Measurements from ENCODE around the gene PCDHA11.
"Not testable (repeated sequence)": the region's sequence is repeated elsewhere in the genome, so short reads cannot be mapped to it uniquely, and the experiment has no call there.

The PCDHA11 gene

DNA sequence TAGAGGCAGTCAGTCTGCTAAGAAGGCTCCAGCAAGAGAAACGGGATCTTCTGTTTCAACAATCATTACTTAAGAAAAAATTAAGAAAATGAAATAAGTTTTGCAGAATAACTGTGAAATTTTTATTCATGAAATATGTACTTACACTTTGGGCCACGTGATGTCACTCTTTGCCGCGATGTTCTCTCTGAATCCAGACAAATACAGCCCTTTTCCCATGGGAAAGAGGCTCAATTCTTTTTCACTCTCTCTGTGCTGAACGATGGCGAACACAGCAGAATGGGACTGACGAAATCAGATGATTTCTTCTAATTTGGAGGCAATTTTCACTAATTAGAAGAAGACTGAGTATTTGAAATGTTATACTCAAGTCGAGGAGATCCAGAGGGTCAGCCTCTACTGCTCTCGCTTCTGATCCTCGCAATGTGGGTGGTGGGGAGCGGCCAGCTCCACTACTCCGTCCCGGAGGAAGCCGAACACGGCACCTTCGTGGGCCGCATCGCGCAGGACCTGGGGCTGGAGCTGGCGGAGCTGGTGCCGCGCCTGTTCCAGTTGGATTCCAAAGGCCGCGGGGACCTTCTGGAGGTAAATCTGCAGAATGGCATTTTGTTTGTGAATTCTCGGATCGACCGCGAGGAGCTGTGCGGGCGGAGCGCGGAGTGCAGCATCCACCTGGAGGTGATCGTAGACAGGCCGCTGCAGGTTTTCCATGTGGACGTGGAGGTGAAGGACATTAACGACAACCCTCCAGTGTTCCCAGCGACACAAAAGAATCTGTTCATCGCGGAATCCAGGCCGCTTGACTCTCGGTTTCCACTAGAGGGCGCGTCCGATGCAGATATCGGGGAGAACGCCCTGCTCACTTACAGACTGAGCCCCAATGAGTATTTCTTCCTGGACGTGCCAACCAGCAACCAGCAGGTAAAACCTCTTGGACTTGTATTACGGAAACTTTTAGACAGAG is 20.3 kb upstream of the PCDHA11 start, which contains the start of gene PCDHA9:
Gene PCDHA9, plus strand, starts transcription at position 244 of the 964 bp plus-strand sequence. Its CDS starts 114 bp downstream, at position 358.
- not testable (repeated sequence) for DNase-seq, ATAC-seq

DNA sequence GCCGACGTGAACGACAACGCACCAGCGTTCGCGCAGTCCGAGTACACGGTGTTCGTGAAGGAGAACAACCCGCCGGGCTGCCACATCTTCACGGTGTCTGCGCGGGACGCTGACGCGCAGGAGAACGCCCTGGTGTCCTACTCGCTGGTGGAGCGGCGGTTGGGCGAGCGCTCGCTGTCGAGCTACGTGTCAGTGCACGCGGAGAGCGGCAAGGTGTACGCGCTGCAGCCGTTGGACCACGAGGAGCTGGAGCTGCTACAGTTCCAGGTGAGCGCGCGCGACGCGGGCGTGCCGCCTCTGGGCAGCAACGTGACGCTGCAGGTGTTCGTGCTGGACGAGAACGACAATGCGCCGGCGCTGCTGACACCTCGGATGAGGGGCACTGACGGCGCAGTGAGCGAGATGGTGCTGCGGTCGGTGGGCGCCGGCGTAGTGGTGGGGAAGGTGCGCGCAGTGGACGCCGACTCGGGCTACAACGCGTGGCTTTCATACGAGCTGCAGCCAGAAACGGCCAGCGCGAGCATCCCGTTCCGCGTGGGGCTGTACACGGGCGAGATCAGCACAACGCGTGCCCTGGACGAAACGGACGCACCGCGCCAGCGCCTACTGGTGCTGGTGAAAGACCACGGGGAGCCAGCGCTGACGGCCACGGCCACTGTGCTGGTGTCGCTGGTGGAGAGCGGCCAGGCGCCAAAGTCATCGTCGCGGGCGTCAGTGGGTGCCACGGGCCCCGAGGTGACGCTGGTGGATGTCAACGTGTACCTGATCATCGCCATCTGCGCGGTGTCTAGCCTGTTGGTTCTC is 18.7 kb upstream of the PCDHA11 start:
- not testable (repeated sequence) for ATAC-seq, DNase-seq

DNA sequence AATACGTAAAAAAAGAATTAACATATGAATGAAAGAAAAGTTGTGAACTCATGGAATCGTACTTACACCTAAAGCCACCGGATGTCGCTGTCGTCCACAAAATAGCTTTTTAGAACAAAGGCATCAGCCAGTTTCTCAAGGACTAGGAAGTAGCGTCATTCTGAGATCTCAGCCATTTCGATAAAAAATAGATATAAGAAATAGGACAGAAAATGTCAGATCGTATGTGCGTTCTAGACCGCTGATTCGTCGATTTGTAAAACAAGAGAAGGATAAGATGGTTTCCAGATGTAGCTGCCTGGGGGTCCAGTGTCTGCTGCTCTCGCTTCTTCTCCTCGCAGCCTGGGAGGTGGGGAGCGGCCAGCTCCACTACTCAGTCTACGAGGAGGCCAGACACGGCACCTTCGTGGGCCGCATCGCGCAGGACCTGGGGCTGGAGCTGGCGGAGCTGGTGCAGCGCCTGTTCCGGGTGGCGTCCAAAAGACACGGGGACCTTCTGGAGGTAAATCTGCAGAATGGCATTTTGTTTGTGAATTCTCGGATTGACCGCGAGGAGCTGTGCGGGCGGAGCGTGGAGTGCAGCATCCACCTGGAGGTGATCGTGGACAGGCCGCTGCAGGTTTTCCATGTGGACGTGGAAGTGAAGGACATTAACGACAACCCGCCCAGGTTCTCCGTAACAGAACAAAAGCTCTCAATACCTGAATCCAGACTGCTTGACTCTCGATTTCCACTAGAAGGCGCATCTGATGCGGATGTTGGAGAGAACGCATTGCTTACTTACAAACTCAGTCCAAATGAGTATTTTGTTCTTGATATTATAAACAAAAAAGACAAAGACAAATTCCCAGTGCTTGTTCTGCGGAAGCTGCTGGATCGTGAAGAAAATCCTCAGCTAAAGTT is 12.7 kb upstream of the PCDHA11 start, which contains the start of gene PCDHA10:
Gene PCDHA10, plus strand, starts transcription at position 126 of the 903 bp plus-strand sequence. Its CDS starts 152 bp downstream, at position 278.
- ATAC-seq, result no peak
- DNase-seq, result no peak

DNA sequence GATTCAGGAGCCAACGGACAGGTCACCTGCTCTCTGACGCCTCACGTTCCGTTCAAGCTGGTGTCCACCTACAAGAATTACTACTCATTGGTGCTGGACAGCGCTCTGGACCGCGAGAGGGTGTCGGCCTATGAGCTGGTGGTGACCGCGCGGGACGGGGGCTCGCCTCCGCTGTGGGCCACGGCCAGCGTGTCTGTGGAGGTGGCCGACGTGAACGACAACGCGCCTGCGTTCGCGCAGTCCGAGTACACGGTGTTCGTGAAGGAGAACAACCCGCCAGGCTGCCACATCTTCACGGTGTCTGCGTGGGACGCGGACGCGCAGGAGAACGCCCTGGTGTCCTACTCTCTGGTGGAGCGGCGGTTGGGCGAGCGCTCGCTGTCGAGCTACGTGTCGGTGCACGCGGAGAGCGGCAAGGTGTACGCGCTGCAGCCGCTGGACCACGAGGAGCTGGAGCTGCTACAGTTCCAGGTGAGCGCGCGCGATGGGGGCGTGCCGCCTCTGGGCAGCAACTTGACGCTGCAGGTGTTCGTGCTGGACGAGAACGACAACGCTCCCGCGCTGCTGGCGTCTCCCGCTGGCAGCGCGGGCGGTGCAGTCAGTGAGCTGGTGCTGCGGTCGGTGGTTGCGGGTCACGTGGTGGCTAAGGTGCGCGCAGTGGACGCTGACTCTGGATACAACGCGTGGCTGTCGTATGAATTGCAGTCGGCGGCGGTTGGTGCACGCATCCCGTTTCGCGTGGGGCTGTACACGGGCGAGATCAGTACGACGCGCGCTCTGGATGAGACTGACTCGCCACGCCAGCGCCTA is 11.4 kb upstream of the PCDHA11 start:
- ATAC-seq (no peak), DNase-seq (no peak)

DNA sequence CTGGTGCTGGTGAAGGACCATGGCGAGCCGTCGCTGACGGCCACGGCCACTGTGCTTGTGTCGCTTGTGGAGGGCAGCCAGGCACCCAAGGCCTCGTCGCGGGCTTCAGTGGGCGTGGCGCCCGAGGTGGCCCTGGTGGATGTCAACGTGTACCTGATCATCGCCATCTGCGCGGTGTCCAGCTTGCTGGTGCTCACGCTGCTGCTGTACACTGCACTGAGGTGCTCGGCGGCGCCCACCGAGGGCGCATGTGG is 10.8 kb upstream of the PCDHA11 start:
- no peak for DNase-seq

DNA sequence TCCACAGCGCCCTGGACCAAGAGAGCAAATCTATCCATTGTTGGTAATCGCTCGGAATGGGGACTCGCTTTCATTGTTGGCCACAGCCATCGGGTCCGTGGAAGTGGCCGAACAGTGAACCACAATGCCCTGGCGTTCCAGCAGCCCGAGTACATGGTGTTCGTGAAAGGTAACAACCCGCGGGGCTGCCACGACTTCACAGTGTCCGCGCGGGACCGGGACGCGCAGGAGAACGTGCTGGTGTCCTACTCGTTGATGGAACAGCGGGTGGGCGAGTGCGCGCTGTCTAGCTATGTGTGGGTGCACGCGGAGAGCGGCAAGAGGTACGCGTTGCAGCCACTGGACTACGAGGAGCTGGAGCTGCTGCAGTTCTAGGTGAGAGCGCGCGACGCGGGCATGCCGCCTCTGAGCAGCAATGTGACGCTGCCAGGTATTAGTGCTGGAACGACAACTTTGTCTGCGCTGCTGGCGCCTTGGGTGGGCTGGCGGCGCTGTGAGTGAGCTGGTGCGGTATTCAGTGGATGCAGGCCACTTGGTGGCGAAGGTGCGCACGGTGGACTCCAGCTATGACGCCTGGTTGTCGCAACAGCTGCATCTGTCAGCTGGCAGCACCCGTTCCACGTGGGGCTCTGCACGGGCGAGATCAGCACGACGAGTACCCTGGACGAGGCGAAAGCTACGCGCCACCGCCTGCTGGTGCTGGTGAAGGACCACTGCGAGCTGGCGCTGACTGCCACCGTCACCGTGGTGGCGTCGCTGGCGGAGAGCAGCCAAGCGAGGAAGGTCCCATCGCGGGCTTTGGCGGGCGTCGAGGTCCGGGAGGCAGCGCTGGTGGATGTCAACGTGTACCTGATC is 6.1 kb upstream of the PCDHA11 start:
- ATAC-seq, result no peak
- no peak for DNase-seq

More for the DNA sequence above, 10.8 kb upstream of the PCDHA11 start:
- no peak for ATAC-seq

DNA sequence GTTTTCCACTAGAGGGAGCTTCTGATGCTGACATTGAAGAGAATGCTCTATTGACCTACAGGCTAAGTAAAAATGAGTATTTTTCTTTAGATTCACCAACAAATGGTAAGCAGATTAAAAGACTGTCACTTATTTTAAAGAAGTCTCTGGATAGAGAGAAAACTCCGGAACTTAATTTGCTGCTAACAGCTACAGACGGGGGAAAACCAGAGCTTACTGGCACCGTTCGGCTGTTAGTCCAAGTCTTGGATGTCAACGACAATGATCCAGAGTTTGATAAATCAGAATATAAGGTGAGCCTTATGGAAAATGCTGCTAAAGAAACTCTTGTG is 764 bp downstream of the PCDHA11 start:
- DNase-seq (no peak), ATAC-seq (no peak)

DNA sequence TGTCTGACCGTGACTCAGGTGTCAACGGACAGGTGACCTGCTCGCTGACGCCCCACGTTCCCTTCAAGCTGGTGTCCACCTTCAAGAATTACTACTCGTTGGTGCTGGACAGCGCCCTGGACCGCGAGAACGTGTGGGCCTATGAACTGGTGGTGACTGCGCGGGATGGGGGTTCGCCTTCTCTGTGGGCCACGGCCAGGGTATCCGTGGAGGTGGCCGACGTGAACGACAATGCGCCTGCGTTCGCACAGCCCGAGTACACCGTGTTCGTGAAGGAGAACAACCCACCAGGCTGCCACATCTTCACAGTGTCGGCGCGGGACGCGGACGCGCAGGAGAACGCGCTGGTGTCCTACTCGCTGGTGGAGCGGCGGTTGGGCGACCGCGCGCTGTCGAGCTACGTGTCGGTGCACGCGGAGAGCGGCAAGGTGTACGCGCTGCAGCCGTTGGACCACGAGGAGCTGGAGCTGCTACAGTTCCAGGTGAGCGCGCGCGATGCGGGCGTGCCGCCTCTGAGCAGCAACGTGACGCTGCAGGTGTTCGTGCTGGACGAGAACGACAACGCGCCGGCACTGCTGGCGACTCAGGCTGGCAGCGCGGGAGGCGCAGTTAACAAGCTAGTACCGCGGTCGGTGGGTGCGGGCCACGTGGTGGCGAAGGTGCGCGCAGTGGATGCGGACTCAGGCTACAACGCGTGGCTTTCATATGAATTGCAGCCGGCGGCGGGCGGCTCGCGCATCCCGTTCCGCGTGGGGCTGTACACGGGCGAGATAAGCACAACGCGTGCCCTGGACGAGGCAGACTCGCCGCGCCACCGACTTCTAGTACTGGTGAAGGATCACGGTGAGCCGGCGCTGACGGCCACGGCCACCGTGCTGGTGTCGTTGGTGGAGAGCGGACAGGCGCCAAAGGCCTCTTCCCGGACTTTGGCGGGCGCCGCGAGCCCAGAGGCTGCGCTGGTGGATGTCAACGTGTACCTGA is 1.8 kb downstream of the PCDHA11 start:
- DNase-seq (no peak), ATAC-seq (no peak)

DNA sequence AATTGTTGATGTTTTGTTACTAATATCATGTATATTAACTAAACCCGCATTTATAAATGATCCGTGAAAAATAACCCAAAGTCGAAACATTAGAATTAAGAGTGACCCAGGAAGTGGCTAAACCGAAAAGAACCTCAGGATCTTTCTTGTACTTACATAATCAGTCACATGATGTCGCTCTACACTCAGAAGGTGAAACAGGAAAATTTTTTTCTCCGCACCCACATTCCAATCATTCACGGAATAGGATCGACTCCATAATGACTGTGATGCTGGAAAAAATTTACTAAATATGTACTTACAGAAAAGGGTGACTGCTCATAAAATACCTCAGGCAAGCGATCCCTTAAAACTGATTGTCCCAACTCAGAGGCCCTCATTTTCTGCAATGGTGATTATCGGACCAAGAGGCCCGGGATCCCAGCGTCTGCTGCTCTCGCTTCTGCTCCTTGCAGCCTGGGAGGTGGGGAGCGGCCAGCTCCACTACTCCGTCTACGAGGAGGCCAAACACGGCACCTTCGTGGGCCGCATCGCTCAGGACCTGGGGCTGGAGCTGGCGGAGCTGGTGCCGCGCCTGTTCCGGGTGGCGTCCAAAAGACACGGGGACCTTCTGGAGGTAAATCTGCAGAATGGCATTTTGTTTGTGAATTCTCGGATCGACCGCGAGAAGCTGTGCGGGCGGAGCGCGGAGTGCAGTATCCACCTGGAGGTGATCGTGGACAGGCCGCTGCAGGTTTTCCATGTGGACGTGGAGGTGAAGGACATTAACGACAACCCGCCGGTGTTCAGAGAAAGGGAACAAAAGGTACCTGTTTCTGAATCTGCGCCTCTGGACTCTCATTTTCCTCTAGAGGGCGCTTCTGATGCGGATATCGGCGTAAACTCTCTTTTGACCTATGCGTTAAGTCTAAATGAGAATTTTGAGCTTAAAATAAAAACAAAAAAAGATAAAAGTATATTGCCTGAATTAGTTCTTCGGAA is 6.6 kb downstream of the PCDHA11 start, which contains the start of gene PCDHA12:
Gene PCDHA12, plus strand, starts transcription at position 224 of the 981 bp plus-strand sequence. Its CDS starts 165 bp downstream, at position 389.
- ATAC-seq (no peak), DNase-seq (no peak)

DNA sequence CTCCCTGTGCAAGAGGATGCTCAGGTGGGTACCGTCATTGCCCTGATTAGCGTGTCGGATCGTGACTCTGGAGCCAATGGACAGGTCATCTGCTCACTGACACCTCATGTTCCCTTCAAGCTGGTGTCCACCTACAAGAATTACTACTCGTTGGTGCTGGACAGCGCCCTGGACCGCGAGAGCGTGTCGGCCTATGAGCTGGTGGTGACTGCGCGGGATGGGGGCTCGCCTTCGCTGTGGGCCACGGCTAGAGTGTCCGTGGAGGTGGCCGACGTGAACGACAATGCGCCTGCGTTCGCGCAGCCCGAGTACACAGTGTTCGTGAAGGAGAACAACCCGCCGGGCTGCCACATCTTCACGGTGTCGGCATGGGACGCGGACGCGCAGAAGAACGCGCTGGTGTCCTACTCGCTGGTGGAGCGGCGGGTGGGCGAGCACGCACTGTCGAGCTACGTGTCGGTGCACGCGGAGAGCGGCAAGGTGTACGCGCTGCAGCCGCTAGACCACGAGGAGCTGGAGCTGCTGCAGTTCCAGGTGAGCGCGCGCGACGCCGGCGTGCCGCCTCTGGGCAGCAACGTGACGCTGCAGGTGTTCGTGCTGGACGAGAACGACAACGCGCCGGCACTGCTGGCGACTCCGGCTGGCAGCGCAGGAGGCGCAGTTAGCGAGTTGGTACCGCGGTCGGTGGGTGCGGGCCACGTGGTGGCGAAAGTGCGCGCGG is 7.9 kb downstream of the PCDHA11 start:
- not testable (repeated sequence) for DNase-seq, ATAC-seq

DNA sequence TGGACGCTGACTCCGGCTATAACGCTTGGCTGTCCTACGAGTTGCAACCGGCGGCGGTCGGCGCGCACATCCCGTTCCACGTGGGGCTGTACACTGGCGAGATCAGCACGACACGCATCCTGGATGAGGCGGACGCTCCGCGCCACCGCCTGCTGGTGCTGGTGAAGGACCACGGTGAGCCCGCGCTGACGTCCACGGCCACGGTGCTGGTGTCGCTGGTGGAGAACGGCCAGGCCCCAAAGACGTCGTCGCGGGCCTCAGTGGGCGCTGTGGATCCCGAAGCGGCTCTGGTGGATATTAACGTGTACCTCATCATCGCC is 8.5 kb downstream of the PCDHA11 start:
- DNase-seq (no peak), ATAC-seq (no peak)

DNA sequence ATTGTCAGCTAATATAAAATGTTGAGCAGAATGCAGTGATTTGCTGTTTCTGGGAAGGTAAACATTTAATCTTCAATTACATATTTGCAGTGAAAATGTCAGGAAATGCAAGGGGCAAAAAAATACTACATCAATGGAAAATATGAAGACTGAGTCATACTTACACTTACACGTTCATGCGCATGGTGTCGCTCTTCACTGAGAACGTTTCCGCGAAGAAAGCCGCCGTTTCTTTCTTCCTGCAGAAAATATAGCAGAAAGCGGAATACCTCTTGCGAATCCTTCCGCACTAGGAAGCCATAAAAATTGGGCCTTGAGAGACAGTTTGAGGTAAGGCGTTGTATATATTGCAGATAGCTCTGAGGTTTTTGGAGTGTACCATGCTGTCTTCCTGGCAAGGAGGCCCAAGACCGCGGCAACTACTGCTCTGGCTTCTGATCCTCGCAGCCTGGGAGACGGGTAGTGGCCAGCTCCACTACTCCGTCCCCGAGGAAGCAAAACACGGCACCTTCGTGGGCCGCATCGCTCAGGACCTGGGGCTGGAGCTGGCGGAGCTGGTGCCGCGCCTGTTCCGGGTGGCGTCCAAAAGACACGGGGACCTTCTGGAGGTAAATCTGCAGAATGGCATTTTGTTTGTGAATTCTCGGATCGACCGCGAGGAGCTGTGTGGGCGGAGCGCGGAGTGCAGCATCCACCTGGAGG is 13.3 kb downstream of the PCDHA11 start, which contains the start of gene PCDHA13:
Gene PCDHA13, plus strand, starts transcription at position 236 of the 702 bp plus-strand sequence. Its CDS starts 145 bp downstream, at position 381.
- DNase-seq, result no peak
- no peak for ATAC-seq

DNA sequence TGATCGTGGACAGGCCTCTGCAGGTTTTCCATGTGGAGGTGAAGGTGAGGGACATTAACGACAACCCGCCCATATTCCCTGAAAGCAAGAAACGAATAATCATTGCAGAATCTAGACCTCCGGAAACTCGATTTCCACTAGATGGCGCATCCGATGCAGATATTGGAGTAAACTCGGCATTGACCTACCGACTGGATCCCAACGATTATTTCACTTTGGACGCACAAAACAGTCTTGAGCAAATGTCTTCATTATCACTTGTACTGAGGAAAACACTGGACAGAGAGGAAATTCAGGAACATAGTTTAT is 13.8 kb downstream of the PCDHA11 start:
- no peak for ATAC-seq
- no peak for DNase-seq

DNA sequence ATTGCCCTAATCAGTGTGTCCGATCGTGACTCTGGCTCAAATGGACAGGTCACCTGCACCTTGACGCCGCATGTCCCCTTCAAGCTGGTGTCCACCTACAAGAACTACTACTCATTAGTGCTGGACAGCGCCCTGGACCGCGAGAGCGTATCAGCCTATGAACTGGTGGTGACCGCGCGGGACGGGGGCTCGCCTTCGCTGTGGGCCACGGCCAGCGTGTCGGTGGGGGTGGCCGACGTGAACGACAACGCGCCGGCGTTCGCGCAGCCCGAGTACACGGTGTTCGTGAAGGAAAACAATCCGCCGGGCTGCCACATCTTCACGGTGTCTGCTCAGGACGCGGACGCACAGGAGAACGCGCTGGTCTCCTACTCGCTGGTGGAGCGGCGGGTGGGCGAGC is 14.6 kb downstream of the PCDHA11 start:
- DNase-seq (no peak), ATAC-seq (no peak)

DNA sequence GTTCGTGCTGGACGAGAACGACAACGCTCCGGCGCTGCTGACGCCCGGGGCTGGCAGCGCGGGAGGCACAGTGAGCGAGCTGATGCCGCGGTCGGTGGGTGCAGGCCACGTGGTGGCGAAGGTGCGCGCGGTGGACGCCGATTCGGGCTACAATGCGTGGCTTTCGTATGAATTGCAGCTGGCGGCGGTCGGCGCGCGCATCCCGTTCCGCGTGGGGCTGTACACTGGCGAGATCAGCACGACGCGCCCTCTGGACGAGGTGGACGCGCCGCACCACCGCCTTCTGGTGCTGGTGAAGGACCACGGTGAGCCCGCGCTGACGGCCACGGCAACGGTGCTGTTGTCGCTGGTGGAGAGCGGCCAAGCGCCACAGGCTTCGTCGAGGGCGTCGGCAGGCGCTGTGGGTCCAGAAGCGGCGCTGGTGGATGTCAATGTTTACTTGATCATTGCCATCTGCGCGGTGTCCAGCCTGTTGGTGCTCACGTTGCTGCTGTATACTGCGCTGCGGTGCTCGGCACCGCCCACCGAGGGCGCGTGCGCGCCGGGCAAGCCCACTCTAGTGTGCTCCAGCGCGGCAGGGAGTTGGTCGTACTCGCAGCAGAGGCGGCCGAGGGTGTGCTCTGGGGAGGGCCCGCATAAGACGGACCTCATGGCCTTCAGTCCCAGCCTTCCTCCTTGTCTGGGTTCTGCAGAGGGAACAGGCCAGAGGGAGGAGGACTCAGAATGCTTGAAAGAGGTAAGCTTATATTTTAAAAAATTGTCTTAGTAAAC is 15.4 kb downstream of the PCDHA11 start:
- DNase-seq (no peak), ATAC-seq (no peak)

DNA sequence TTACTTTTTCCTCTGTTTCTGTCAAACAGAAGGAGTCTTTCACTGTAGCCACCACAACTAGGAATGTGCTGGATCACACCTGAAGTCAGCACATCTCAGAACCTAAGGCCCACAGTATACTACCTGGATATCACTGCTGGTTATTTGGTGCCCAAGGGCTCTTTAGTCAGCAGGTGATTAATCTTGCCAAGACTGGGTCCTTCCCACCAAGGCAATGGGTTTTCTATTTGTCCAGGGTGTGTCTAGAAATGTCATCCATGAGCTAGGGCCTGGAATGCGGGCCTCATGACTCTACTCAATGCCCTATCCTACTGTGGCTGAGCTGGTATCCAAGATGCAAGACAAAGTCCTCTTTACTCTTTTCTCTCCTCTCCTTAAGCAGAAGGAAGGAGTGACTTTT is 47.6 kb downstream of the PCDHA11 start:
- ATAC-seq (no peak), DNase-seq (no peak)

Data from stimulated activated naive CD8-positive, alpha-beta T cell treated with anti-CD3 and anti-CD28 coated beads, Interleukin-15, Interleukin-2, amounts not matched to agents 100 U/mL and 50 U/mL, for 24 hours (primary cell).